ENCODE results near the gene UCK1.
"Not testable (repeated sequence)": the region's sequence is repeated elsewhere in the genome, so short reads cannot be mapped to it uniquely, and the experiment has no call there.

Gene UCK1

GRCh38 chr9:131516100-131516499 is 15.0 kb downstream of the UCK1 start:
- H3K36me3 Mint-ChIP-seq (ENCODE audit: low read depth), result peaks cover 49% of the 10 kb centered on the region
- H3K4me3 Mint-ChIP-seq, result no peak overlapping the region
- no peaks in the 10 kb centered on the region for H3K9me3 Mint-ChIP-seq
- no peak for DNase-seq
- H3K4me1 Mint-ChIP-seq, result no peaks in the 10 kb centered on the region
- no peak overlapping the region for H3K27ac Mint-ChIP-seq
- peaks cover 5% of the 10 kb centered on the region for H3K27me3 Mint-ChIP-seq (ENCODE audit: low read depth, poor library complexity)
- TF ChIP-seq CTCF (IDR thresholded peaks at IDR 0.05), result no peak

GRCh38 chr9:131515559-131516031 is 15.5 kb downstream of the UCK1 start:
- peaks cover 51% of the 10 kb centered on the region for H3K36me3 Mint-ChIP-seq (ENCODE audit: low read depth)
- not testable (repeated sequence) for H3K4me1 Mint-ChIP-seq; H3K9me3 Mint-ChIP-seq; H3K27me3 Mint-ChIP-seq (ENCODE audit: low read depth, poor library complexity); DNase-seq; H3K27ac Mint-ChIP-seq; H3K4me3 Mint-ChIP-seq

- no peak for DNase-seq
- Mint-ChIP-seq H3K4me3 (no peak overlapping the region), H3K27me3 (ENCODE audit: low read depth, poor library complexity) (peaks cover 5% of the 10 kb centered on the region), H3K27ac (no peak overlapping the region), H3K36me3 (ENCODE audit: low read depth) (peaks cover 53% of the 10 kb centered on the region), H3K4me1 (no peaks in the 10 kb centered on the region), H3K9me3 (no peaks in the 10 kb centered on the region)
- no peak for TF ChIP-seq CTCF (IDR thresholded peaks at IDR 0.05)
Measured at GRCh38 chr9:131513177-131513576, 17.9 kb downstream of the UCK1 start.

- H3K36me3 Mint-ChIP-seq (ENCODE audit: low read depth), result peaks cover 50% of the 10 kb centered on the region
- H3K27me3 Mint-ChIP-seq (ENCODE audit: low read depth, poor library complexity), result peaks cover 5% of the 10 kb centered on the region
- DNase-seq, result no peak
- H3K4me3 Mint-ChIP-seq, result no peak overlapping the region
- no peak for TF ChIP-seq CTCF (IDR thresholded peaks at IDR 0.05)
- H3K4me1 Mint-ChIP-seq, result no peaks in the 10 kb centered on the region
- H3K27ac Mint-ChIP-seq, result no peak overlapping the region
- no peaks in the 10 kb centered on the region for H3K9me3 Mint-ChIP-seq
Measured at GRCh38 chr9:131511880-131512279, 19.2 kb downstream of the UCK1 start.

GRCh38 chr9:131511416-131511815 is 19.6 kb downstream of the UCK1 start:
- Mint-ChIP-seq H3K36me3 (ENCODE audit: low read depth) (peaks cover 54% of the 10 kb centered on the region), H3K4me1 (no peaks in the 10 kb centered on the region), H3K9me3 (no peaks in the 10 kb centered on the region), H3K4me3 (no peak overlapping the region), H3K27ac (no peak overlapping the region), H3K27me3 (ENCODE audit: low read depth, poor library complexity) (peaks cover 5% of the 10 kb centered on the region)
- TF ChIP-seq CTCF (IDR thresholded peaks at IDR 0.05), result no peak
- DNase-seq, result no peak

- H3K9me3 Mint-ChIP-seq, result no peaks in the 10 kb centered on the region
- no peaks in the 10 kb centered on the region for H3K27me3 Mint-ChIP-seq (ENCODE audit: low read depth, poor library complexity)
- peaks cover 52% of the 10 kb centered on the region for H3K36me3 Mint-ChIP-seq (ENCODE audit: low read depth)
- TF ChIP-seq CTCF (IDR thresholded peaks at IDR 0.05), result no peak
- H3K4me1 Mint-ChIP-seq, result peaks cover 34% of the 10 kb centered on the region
- no peak overlapping the region for H3K27ac Mint-ChIP-seq
- DNase-seq, result no peak
- peak overlapping the region; percentile 97 for H3K4me3 Mint-ChIP-seq
Measured at GRCh38 chr9:131505012-131505411, 26.1 kb downstream of the UCK1 start.

Measured in nephron progenitor cell (in vitro differentiated cells).